Measurements from ENCODE around the gene PRDM12. TPM values are rescaled to one million over a fixed set of nuclear protein-coding genes. Genes with fewer than 3 reads are reported as not detected.
A peak's percentile ranks its signal among the peaks of the same experiment; 100 is the strongest.

The PRDM12 gene
- total and polyA plus RNA-seq, 12 donors = 0.01 TPM; not detected in 11

GRCh38 chr9:130689572-130689936, 25.2 kb downstream of the PRDM12 start:
- WGBS, 2 donors = 38 to 52% methylated on average over 1 of the region's 1 CpG

DNA sequence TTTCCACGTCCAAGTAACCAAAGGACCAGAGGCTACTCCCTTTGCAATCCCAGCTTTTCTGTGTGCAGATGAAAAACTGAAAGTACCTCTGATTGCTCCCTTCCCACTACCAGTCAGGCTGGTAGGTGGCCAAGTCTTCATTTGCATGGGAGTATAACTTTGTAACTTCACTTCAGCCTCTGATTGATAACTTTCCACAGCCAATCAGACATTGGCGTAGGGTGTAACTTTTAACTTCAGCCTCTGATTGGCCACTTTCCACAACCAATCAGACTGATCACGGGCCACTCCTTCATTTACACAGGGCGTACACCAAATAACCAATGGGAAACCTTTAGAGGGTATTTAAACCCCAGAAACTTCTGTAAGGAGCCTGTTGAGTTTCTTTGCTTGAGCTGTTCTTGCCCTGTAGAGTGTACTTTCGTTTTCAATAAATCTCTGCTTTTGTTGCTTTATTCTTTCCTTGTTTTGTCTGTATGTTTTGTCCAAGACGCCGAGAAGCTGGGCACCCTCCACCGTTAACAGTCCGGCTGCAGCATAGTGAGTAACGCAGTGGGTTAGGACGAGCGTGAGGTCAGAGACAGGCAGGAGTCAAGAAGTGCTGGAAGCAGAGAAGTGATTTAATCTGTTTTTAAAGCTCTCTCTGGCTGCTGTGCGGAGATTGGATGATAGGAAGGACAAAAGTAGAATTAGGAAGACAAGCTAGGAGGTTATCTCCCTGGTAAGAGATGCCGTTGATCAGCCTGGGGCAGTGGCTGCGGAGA, 25.7 kb downstream of the PRDM12 start:
- H3K4me1 ChIP-seq = peaks cover 0 to 28% (median 18%) of the 10 kb centered on the region in 9 donors
- H3K9me3 ChIP-seq = peaks cover 0 to 3% (median 0%) of the 10 kb centered on the region in 11 donors
- WGBS, 2 donors = 61 to 69% methylated on average over 15 of the region's 15 CpGs
- peak in 7 of 8 donors; percentile 34 to 67 (median 41) for ATAC-seq
- intact Hi-C loops (cut with DNase I) = loop anchor here in 1 of 10 donors (10.0 kb wide), 1 partner anchor 425 kb away; no protein-coding TSS in a partner anchor
- TF ChIP-seq, protein P1, sequence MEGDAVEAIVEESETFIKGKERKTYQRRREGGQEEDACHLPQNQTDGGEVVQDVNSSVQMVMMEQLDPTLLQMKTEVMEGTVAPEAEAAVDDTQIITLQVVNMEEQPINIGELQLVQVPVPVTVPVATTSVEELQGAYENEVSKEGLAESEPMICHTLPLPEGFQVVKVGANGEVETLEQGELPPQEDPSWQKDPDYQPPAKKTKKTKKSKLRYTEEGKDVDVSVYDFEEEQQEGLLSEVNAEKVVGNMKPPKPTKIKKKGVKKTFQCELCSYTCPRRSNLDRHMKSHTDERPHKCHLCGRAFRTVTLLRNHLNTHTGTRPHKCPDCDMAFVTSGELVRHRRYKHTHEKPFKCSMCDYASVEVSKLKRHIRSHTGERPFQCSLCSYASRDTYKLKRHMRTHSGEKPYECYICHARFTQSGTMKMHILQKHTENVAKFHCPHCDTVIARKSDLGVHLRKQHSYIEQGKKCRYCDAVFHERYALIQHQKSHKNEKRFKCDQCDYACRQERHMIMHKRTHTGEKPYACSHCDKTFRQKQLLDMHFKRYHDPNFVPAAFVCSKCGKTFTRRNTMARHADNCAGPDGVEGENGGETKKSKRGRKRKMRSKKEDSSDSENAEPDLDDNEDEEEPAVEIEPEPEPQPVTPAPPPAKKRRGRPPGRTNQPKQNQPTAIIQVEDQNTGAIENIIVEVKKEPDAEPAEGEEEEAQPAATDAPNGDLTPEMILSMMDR (IDR thresholded peaks at IDR 0.05) = no peak
- H3K27me3 ChIP-seq = no peaks in the 10 kb centered on the region
- peak overlapping the region in 3 of 10 donors; percentile 30 to 50 (median 42) for H3K27ac ChIP-seq
- peak in 1 of 2 donors; percentile 82 for DNase-seq
- peak overlapping the region in 7 of 10 donors; percentile 12 to 46 (median 40) for H3K4me3 ChIP-seq
- H3K36me3 ChIP-seq = peaks cover 0 to under 1% (median 0%) of the 10 kb centered on the region in 9 donors

More at GRCh38 chr9:130689572-130689936, 25.2 kb downstream of the PRDM12 start:
- H3K27ac ChIP-seq = peak overlapping the region in 2 of 10 donors; percentile 30 to 50
- DNase-seq (no peak), ATAC-seq (no peak)
- peak overlapping the region in 6 of 10 donors; percentile 16 to 46 (median 40) for H3K4me3 ChIP-seq
- peaks cover 0 to 8% (median 0%) of the 10 kb centered on the region in 11 donors for H3K9me3 ChIP-seq
- TF ChIP-seq, protein P1 (IDR thresholded peaks at IDR 0.05) = no peak
- peaks cover 0 to 22% (median 13%) of the 10 kb centered on the region in 9 donors for H3K4me1 ChIP-seq
- intact Hi-C loops (cut with DNase I) = no loop called here
- no peaks in the 10 kb centered on the region for H3K27me3 ChIP-seq
- H3K36me3 ChIP-seq = no peaks in the 10 kb centered on the region

DNA sequence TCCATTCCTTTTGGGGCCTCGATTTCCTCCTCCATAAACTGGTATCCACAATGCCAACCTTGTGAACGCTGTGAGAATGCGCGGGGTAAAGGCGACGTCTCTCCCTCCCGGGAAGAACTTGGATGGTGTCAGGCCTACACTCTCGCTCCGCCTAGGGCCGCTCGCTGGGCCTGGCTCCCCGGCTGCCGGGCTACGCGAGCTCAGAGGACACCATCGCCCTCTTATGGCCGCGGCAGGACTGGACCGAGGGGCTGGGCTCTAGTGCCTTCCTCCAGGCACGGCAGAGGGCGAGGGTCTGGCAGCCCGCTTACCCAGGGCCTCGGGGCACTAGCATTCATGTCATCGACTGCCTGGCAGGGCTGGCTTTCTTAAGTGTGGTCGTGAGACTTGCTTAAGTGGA, 27.9 kb downstream of the PRDM12 start:
- peak in 5 of 8 donors; percentile 20 to 51 (median 30) for ATAC-seq
- Histone ChIP-seq H3K27ac (no peak overlapping the region), H3K4me3 (peak overlapping the region in 1 of 10 donors; percentile 66), H3K4me1 (peaks cover 0 to 30% (median 21%) of the 10 kb centered on the region in 9 donors), H3K36me3 (peaks cover 0 to 22% (median 8%) of the 10 kb centered on the region in 9 donors), H3K9me3 (no peaks in the 10 kb centered on the region), H3K27me3 (no peaks in the 10 kb centered on the region)
- WGBS, 2 donors = 23 to 34% methylated on average over 25 of the region's 25 CpGs
- peak in 1 of 2 donors; percentile 44 for DNase-seq
- intact Hi-C loops (cut with DNase I) = loop anchor here in 1 of 10 donors (10.0 kb wide), 1 partner anchor 422 kb away; no protein-coding TSS in a partner anchor
- TF ChIP-seq, protein P1 (IDR thresholded peaks at IDR 0.05) = peak in 7 of 9 donors; percentile 15 to 48 (median 26)

DNA sequence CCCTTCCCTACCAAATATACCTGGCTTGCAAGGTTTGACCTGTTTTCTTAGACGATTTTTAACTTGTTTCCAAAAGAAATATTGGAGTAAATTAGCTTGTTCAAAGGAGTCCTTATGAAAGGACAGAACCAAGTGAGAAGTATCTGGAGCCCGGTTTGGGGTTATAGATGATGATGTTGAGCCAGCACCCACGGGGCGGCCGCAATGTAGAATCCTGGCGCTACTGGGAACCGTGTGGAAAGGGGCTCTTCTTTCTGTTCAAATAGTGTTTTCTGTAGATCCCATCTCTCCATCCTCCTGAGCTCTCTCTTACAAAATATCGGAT, 28.7 kb downstream of the PRDM12 start:
- ATAC-seq (peak in 3 of 8 donors; percentile 3 to 7 (median 4)), DNase-seq (no peak)
- Histone ChIP-seq H3K27me3 (no peaks in the 10 kb centered on the region), H3K27ac (peak overlapping the region in 7 of 10 donors; percentile 22 to 74 (median 63)), H3K36me3 (peaks cover 0 to 30% (median 11%) of the 10 kb centered on the region in 9 donors), H3K9me3 (no peaks in the 10 kb centered on the region), H3K4me3 (peak overlapping the region; percentile 4 to 84 (median 75)), H3K4me1 (peaks cover 0 to 30% (median 21%) of the 10 kb centered on the region in 9 donors)
- WGBS, 2 donors = 4 to 5% methylated on average over 8 of the region's 8 CpGs
- TF ChIP-seq, protein P1 (IDR thresholded peaks at IDR 0.05) = no peak
- intact Hi-C loops (cut with DNase I) = loop anchor here in 1 of 10 donors (10.0 kb wide), 1 partner anchor 422 kb away; no protein-coding TSS in a partner anchor

All from heart right ventricle (tissue), 16 donors.